ENCODE measurements around the gene CROCC2. TPM values are rescaled to one million over a fixed set of nuclear protein-coding genes. Genes with fewer than 3 reads are reported as not detected.

CROCC2 gene
- polyA plus RNA-seq, 1 of the 3 experiments (the other 2 are of a cell fraction): not detected

GRCh38 chr2:240927390-240927781, 21.2 kb downstream of the CROCC2 start (continued):
- TF ChIP-seq TCF12 (IDR thresholded peaks at IDR 0.05) (no peak), EP300 (IDR thresholded peaks at IDR 0.05; ENCODE audit: borderline replicate concordance in 1 of 2, low read depth in 1 of 2, low read length in 1 of 2) (no peak)

- ChIA-PET CTCF (interaction anchor here (1.8 to 3.7 kb wide), 2 partner anchors 14 to 15 kb away, joined by 5 to 25 read pairs; no protein-coding TSS in a partner anchor), POLR2A (no interaction called here)
- 79% methylated on average over 21 of the region's 24 CpGs for WGBS (ENCODE audit: low lambda C conversion rate)
- H3K36me3 ChIP-seq (replicated peaks in 1 of 2; ENCODE audit: control insufficient read depth in 1 of 2, insufficient read depth in 2 of 2, low read length in 1 of 2): no peaks in the 10 kb centered on the region
- H3K9me2 ChIP-seq: no peaks in the 10 kb centered on the region
- no peaks in the 10 kb centered on the region for H3K9me3 ChIP-seq
- H3K9ac ChIP-seq: no peak overlapping the region
- peak; percentile 12 for DNase-seq
- H2AFZ ChIP-seq (ENCODE audit: low read depth): no peak overlapping the region
- no peak overlapping the region for H3K4me2 ChIP-seq
- H3K27me3 ChIP-seq (ENCODE audit: insufficient read depth): no peaks in the 10 kb centered on the region; the same call in 1 of the 2 replicates
- no peak overlapping the region for H3K27ac ChIP-seq (ENCODE audit: low read depth in 2 of 2, low read length in 1 of 2)
- H3K79me2 ChIP-seq (ENCODE audit: insufficient read depth): no peaks in the 10 kb centered on the region
- peaks cover 5% of the 10 kb centered on the region for H3F3A ChIP-seq (replicated peaks; ENCODE audit: insufficient read depth)
- H3K4me1 ChIP-seq (ENCODE audit: control insufficient read depth in 1 of 2, insufficient read depth in 2 of 2, low read depth in 1 of 2, low read length in 1 of 2): peaks cover 0 to 5% of the 10 kb centered on the region in 2 experiments; a peak in 1 of 4 replicates
- no peaks in the 10 kb centered on the region for H4K20me1 ChIP-seq (ENCODE audit: insufficient read depth)
- no peak overlapping the region for H3K4me3 ChIP-seq (ENCODE audit: low read depth in 2 of 2, low read length in 1 of 2)
- TF ChIP-seq RCOR1 (IDR thresholded peaks at IDR 0.05; ENCODE audit: low read length) (no peak), GATA2 (CRISPR knock-in tag; IDR thresholded peaks at IDR 0.05) (no peak), POLR2AphosphoS5 (IDR thresholded peaks at IDR 0.05; ENCODE audit: low read depth, low read length) (no peak), CHD2 (IDR thresholded peaks at IDR 0.05; ENCODE audit: low read length, partially characterized antibody) (no peak), MAX (IDR thresholded peaks at IDR 0.05; ENCODE audit: low read depth) (no peak), RFX5 (IDR thresholded peaks at IDR 0.05; ENCODE audit: low read length) (no peak), ELF1 (IDR thresholded peaks at IDR 0.05) (no peak), TEAD4 (IDR thresholded peaks at IDR 0.05; ENCODE audit: borderline replicate concordance, insufficient read depth) (no peak), NRF1 (IDR thresholded peaks at IDR 0.05; ENCODE audit: low read depth, low read length) (no peak)
These were observed 22.6 kb downstream of the CROCC2 start for GRCh38 chr2:240928476-240929363.

- Histone ChIP-seq H3K9me2 (no peaks in the 10 kb centered on the region), H3K9me3 (no peaks in the 10 kb centered on the region), H3K27ac (ENCODE audit: low read depth in 2 of 2, low read length in 1 of 2) (no peak overlapping the region), H3K9ac (no peak overlapping the region), H3K4me2 (no peak overlapping the region), H4K20me1 (ENCODE audit: insufficient read depth) (no peaks in the 10 kb centered on the region), H3F3A (replicated peaks; ENCODE audit: insufficient read depth) (peaks cover 5% of the 10 kb centered on the region), H3K27me3 (ENCODE audit: insufficient read depth) (no peaks in the 10 kb centered on the region; the same call in 1 of the 2 replicates), H3K4me3 (ENCODE audit: low read depth in 2 of 2, low read length in 1 of 2) (no peak overlapping the region), H2AFZ (ENCODE audit: low read depth) (no peak overlapping the region), H3K36me3 (replicated peaks in 1 of 2; ENCODE audit: control insufficient read depth in 1 of 2, insufficient read depth in 2 of 2, low read length in 1 of 2) (no peaks in the 10 kb centered on the region), H3K79me2 (ENCODE audit: insufficient read depth) (no peaks in the 10 kb centered on the region), H3K4me1 (ENCODE audit: control insufficient read depth in 1 of 2, insufficient read depth in 2 of 2, low read depth in 1 of 2, low read length in 1 of 2) (peaks cover 0 to 5% of the 10 kb centered on the region in 2 experiments; a peak in 1 of 4 replicates)
- WGBS (ENCODE audit: low lambda C conversion rate): 59% methylated on average over 6 of the region's 10 CpGs
- DNase-seq: peak; percentile 11
- POLR2A ChIA-PET: no interaction called here
- CTCF ChIA-PET: interaction anchor here (0.7 to 1.8 kb wide), 2 partner anchors 15 to 39 kb away, joined by 3 to 5 read pairs; no protein-coding TSS in a partner anchor
- TF ChIP-seq GABPA (IDR thresholded peaks at IDR 0.05; ENCODE audit: low read depth): no peak
- TF ChIP-seq ELF1 (IDR thresholded peaks at IDR 0.05): no peak
- TF ChIP-seq USF1 (IDR thresholded peaks at IDR 0.05; ENCODE audit: borderline replicate concordance, low read depth): no peak
- TF ChIP-seq EZH2phosphoT487 (IDR thresholded peaks at IDR 0.05; ENCODE audit: borderline replicate concordance, low read depth): no peak
- no peak for TF ChIP-seq JUND (IDR thresholded peaks at IDR 0.05)
- TF ChIP-seq RCOR1 (IDR thresholded peaks at IDR 0.05; ENCODE audit: low read length): no peak
- TF ChIP-seq CTCF (IDR thresholded peaks at IDR 0.05): no peak
- no peak for TF ChIP-seq REST (IDR thresholded peaks at IDR 0.05; ENCODE audit: low read depth, low read length)
- no peak for TF ChIP-seq YY1 (IDR thresholded peaks at IDR 0.05; ENCODE audit: low read depth)
These were observed 23.4 kb downstream of the CROCC2 start for GRCh38 chr2:240929364-240930095.
